Measurements from ENCODE around the gene TEX35.

- TF ChIP-seq CTCF (IDR thresholded peaks at IDR 0.05): no peak
- no peak for TF ChIP-seq POLR2A (IDR thresholded peaks at IDR 0.05)
- no peak for TF ChIP-seq EP300 (IDR thresholded peaks at IDR 0.05)
These were observed 35.1 kb upstream of the TEX35 start for GRCh38 chr1:178477841-178478240.

Measured in stomach (tissue), 4 donors.